Skeletal muscle satellite cell (primary cell): ENCODE measurements around the gene SMOC2.

Experiments used
- H3K27me3 ChIP-seq: 2 replicates; pipeline ENCODE4 v1.7.0; 2013; ENCODE audit warnings: low read length; ENCODE audit not compliant: control insufficient read depth, insufficient read depth
- H3K36me3 ChIP-seq: 2 replicates; pipeline ENCODE4 v1.7.0; 2013; ENCODE audit warnings: mild to moderate bottlenecking, control low read depth, low read length; ENCODE audit not compliant: insufficient read depth
- H3K4me1 ChIP-seq: 2 replicates; pipeline ENCODE4 v1.7.0; 2013; ENCODE audit warnings: low read length; ENCODE audit not compliant: control insufficient read depth, insufficient read depth
- H3K4me2 ChIP-seq: 2 replicates; pipeline ENCODE4 v1.7.0; 2013; ENCODE audit warnings: mild to moderate bottlenecking, low read length
- H3K4me3 ChIP-seq: 2 replicates; pipeline ENCODE4 v1.7.0; 2013; ENCODE audit warnings: low read length
- H3K9ac ChIP-seq: 2 replicates; pipeline ENCODE4 v1.7.0; 2013; ENCODE audit warnings: mild to moderate bottlenecking, low read depth, low read length, moderate library complexity
- H3K9me3 ChIP-seq: replicated peaks from 2 replicates; pipeline ENCODE4 v1.7.0; 2013; ENCODE audit warnings: mild to moderate bottlenecking, control low read depth, low read length

Gene SMOC2

GRCh38 chr6:168640181-168640580, 199.2 kb downstream of the SMOC2 start:
- Histone ChIP-seq H3K36me3 (no peaks in the 10 kb centered on the region), H3K4me2 (no peak overlapping the region), H3K9ac (no peak overlapping the region), H3K9me3 (peaks cover 4% of the 10 kb centered on the region), H3K4me3 (no peak overlapping the region), H3K27me3 (no peaks in the 10 kb centered on the region), H3K4me1 (no peaks in the 10 kb centered on the region)

- Histone ChIP-seq H3K36me3 (no peaks in the 10 kb centered on the region), H3K4me2 (no peak overlapping the region), H3K4me1 (no peaks in the 10 kb centered on the region), H3K4me3 (no peak overlapping the region), H3K9ac (no peak overlapping the region), H3K27me3 (no peaks in the 10 kb centered on the region), H3K9me3 (peaks cover 4% of the 10 kb centered on the region)
Measured at GRCh38 chr6:168640768-168641167, 199.8 kb downstream of the SMOC2 start.

- Histone ChIP-seq H3K9ac (no peak overlapping the region), H3K27me3 (no peaks in the 10 kb centered on the region), H3K4me2 (no peak overlapping the region), H3K4me3 (no peak overlapping the region), H3K36me3 (no peaks in the 10 kb centered on the region), H3K4me1 (no peaks in the 10 kb centered on the region), H3K9me3 (peaks cover 4% of the 10 kb centered on the region)
Measured at GRCh38 chr6:168641446-168641845, 200.5 kb downstream of the SMOC2 start.

- H3K27me3 ChIP-seq: no peaks in the 10 kb centered on the region
- peaks cover 10% of the 10 kb centered on the region for H3K9me3 ChIP-seq
- no peak overlapping the region for H3K4me2 ChIP-seq
- no peak overlapping the region for H3K4me3 ChIP-seq
- H3K36me3 ChIP-seq: no peaks in the 10 kb centered on the region
- H3K4me1 ChIP-seq: no peaks in the 10 kb centered on the region
- H3K9ac ChIP-seq: no peak overlapping the region
Measured at GRCh38 chr6:168643401-168643800, 202.4 kb downstream of the SMOC2 start.

GRCh38 chr6:168645326-168645725, 204.3 kb downstream of the SMOC2 start:
- Histone ChIP-seq H3K4me2 (no peak overlapping the region), H3K4me3 (no peak overlapping the region), H3K36me3 (no peaks in the 10 kb centered on the region), H3K9ac (no peak overlapping the region), H3K9me3 (peaks cover 15% of the 10 kb centered on the region), H3K4me1 (no peaks in the 10 kb centered on the region), H3K27me3 (no peaks in the 10 kb centered on the region)

- Histone ChIP-seq H3K4me2 (no peak overlapping the region), H3K36me3 (no peaks in the 10 kb centered on the region), H3K27me3 (no peaks in the 10 kb centered on the region), H3K9me3 (peaks cover 19% of the 10 kb centered on the region), H3K4me1 (no peaks in the 10 kb centered on the region), H3K4me3 (no peak overlapping the region), H3K9ac (no peak overlapping the region)
Measured at GRCh38 chr6:168647271-168647670, 206.3 kb downstream of the SMOC2 start.

- no peaks in the 10 kb centered on the region for H3K36me3 ChIP-seq
- H3K9ac ChIP-seq: no peak overlapping the region
- H3K27me3 ChIP-seq: no peaks in the 10 kb centered on the region
- H3K4me3 ChIP-seq: no peak overlapping the region
- H3K4me1 ChIP-seq: no peaks in the 10 kb centered on the region
- no peak overlapping the region for H3K4me2 ChIP-seq
- peaks cover 18% of the 10 kb centered on the region for H3K9me3 ChIP-seq
Measured at GRCh38 chr6:168648240-168649125, 207.5 kb downstream of the SMOC2 start.

GRCh38 chr6:168649209-168649608, 208.2 kb downstream of the SMOC2 start:
- H3K27me3 ChIP-seq: no peaks in the 10 kb centered on the region

GRCh38 chr6:168650671-168651111, 209.7 kb downstream of the SMOC2 start:
- Histone ChIP-seq H3K9ac (no peak overlapping the region), H3K9me3 (peaks cover 19% of the 10 kb centered on the region), H3K4me3 (no peak overlapping the region), H3K4me2 (no peak overlapping the region), H3K4me1 (no peaks in the 10 kb centered on the region), H3K27me3 (no peaks in the 10 kb centered on the region), H3K36me3 (no peaks in the 10 kb centered on the region)

More at GRCh38 chr6:168649209-168649608, 208.2 kb downstream of the SMOC2 start:
- Histone ChIP-seq H3K4me1 (no peaks in the 10 kb centered on the region), H3K4me2 (no peak overlapping the region), H3K4me3 (no peak overlapping the region), H3K9ac (no peak overlapping the region), H3K9me3 (peaks cover 15% of the 10 kb centered on the region), H3K36me3 (no peaks in the 10 kb centered on the region)

- H3K27me3 ChIP-seq: no peaks in the 10 kb centered on the region
- no peaks in the 10 kb centered on the region for H3K36me3 ChIP-seq
- no peak overlapping the region for H3K4me2 ChIP-seq
- no peaks in the 10 kb centered on the region for H3K4me1 ChIP-seq
- no peak overlapping the region for H3K9ac ChIP-seq
- H3K9me3 ChIP-seq: peaks cover 14% of the 10 kb centered on the region
- H3K4me3 ChIP-seq: no peak overlapping the region
Measured at GRCh38 chr6:168655462-168656152, 214.6 kb downstream of the SMOC2 start.

GRCh38 chr6:168658059-168658458, 217.1 kb downstream of the SMOC2 start:
- H3K27me3 ChIP-seq: no peaks in the 10 kb centered on the region
- no peaks in the 10 kb centered on the region for H3K36me3 ChIP-seq
- no peak overlapping the region for H3K9ac ChIP-seq
- no peak overlapping the region for H3K4me3 ChIP-seq
- no peaks in the 10 kb centered on the region for H3K4me1 ChIP-seq
- no peak overlapping the region for H3K4me2 ChIP-seq
- H3K9me3 ChIP-seq: peaks cover 14% of the 10 kb centered on the region
